Loucy (cell line): ENCODE data around the gene MTF2.

Experiments used
- H2AFZ ChIP-seq: fragments of 200-600 bp; sonication (generic); 2 replicates; pipeline ENCODE4 v1.6.0; 2016; ENCODE audit warnings: antibody characterized with exemption, mild to moderate bottlenecking, low read length, moderate library complexity
- H3F3A ChIP-seq: fragments of 200-600 bp; 2 replicates; pipeline ENCODE4 v1.6.0; 2016; ENCODE audit warnings: antibody characterized with exemption, low read depth, mild to moderate bottlenecking
- H3K27me3 ChIP-seq: fragments of 200-600 bp; sonication (generic); 2 replicates; pipeline ENCODE4 v1.6.1; 2014; ENCODE audit warnings: low read length, mild to moderate bottlenecking; ENCODE audit not compliant: insufficient read depth, poor library complexity, severe bottlenecking
- H3K36me3 ChIP-seq: fragments of 200-600 bp; sonication (generic); 2 replicates; pipeline ENCODE4 v1.6.1; 2016; ENCODE audit warnings: low read length; ENCODE audit not compliant: insufficient read depth
- H3K4me1 ChIP-seq: fragments of 200-600 bp; sonication (generic); 2 replicates; pipeline ENCODE4 v1.5.1; 2014; ENCODE audit warnings: low read length, mild to moderate bottlenecking; ENCODE audit not compliant: insufficient read depth, poor library complexity, severe bottlenecking
- H3K4me2 ChIP-seq: fragments of 200-600 bp; sonication (generic); 2 replicates; pipeline ENCODE4 v1.6.0; 2014; ENCODE audit warnings: antibody characterized with exemption, low read length, low read depth, mild to moderate bottlenecking; ENCODE audit not compliant: poor library complexity, severe bottlenecking
- H3K4me3 ChIP-seq: fragments of 200-600 bp; sonication (generic); 2 replicates; pipeline ENCODE4 v1.5.1; 2014; ENCODE audit warnings: low read length, mild to moderate bottlenecking, mixed read lengths; ENCODE audit not compliant: poor library complexity, severe bottlenecking
- H3K79me2 ChIP-seq: fragments of 200-600 bp; sonication (generic); 2 replicates; pipeline ENCODE4 v1.6.1; 2014; ENCODE audit warnings: low read length; ENCODE audit not compliant: insufficient read depth
- H3K9ac ChIP-seq: fragments of 200-600 bp; sonication (generic); 2 replicates; pipeline ENCODE4 v1.6.0; 2014; ENCODE audit warnings: mild to moderate bottlenecking, low read depth, low read length, moderate library complexity; ENCODE audit not compliant: poor library complexity, severe bottlenecking
- H3K9me2 ChIP-seq: fragments of 200-600 bp; sonication (generic); replicated peaks from 2 replicates; pipeline ENCODE4 v1.6.1; 2016; ENCODE audit warnings: low read depth, low read length, mixed read lengths
- H3K9me3 ChIP-seq: fragments of 200-600 bp; sonication (generic); 2 replicates; pipeline ENCODE4 v1.6.1; 2014; ENCODE audit warnings: mild to moderate bottlenecking, antibody characterized with exemption, low read length, low read depth; ENCODE audit not compliant: insufficient read depth
- H4K20me1 ChIP-seq: fragments of 200-600 bp; sonication (generic); 2 replicates; pipeline ENCODE4 v1.6.0; 2014; ENCODE audit warnings: antibody characterized with exemption, low read length, mild to moderate bottlenecking; ENCODE audit not compliant: insufficient read depth, poor library complexity, severe bottlenecking
- EZH2phosphoT487 ChIP-seq: fragments of 200-600 bp; IDR thresholded peaks from 2 replicates; pipeline ENCODE4 v1.6.1; 2018; ENCODE audit warnings: antibody characterized with exemption, mild to moderate bottlenecking, moderate library complexity, borderline replicate concordance
- TF ChIP-seq, protein P1 (sequence below): fragments of 200-600 bp; sonication (generic); conservative IDR thresholded peaks from 2 replicates; pipeline ENCODE4 v1.5.1; 2014; ENCODE audit warnings: mild to moderate bottlenecking, antibody characterized with exemption, low read length

The MTF2 gene

DNA sequence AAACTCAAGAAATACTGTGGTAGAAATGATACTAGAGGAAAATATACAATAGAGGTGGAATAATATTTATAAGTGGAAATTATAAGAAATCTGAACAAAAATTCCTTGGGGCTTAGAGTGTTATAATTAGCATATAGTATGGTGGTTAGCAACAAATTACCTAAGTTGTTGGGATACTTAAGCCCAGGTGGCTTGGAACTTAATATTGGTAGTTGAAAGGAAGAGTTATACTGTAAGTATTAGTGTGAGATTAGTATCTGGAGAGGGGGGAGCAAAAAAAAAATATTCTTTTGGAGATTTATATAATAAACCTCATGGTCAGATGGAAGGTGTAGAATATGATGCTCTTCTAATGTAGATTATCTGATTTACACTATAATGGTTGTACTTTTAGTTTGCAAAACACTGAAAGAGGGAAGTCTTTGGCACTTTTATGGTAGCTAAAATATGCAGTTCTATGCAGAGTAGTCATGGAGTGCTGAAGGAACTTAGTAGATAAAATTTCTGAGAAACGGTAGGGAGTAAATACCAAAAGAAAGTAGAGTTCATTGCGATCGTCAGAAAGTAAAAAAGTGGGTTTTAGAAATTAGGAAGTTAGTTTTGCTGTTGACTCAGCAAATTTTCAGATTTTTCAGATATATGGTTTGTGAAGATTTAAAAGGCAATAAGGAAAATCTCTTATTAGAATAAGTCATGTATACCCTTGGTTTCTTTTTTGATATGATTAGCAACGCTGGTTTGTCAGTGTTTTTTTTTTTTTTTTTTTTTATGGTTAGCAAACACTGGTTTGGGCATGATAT, 45.7 kb downstream of the MTF2 start:
- Histone ChIP-seq H3F3A (no peaks in the 10 kb centered on the region), H3K4me2 (no peak overlapping the region), H3K36me3 (peaks cover 85% of the 10 kb centered on the region), H3K9me2 (no peaks in the 10 kb centered on the region), H3K4me1 (no peaks in the 10 kb centered on the region), H3K9ac (no peak overlapping the region), H3K27me3 (no peaks in the 10 kb centered on the region), H3K4me3 (no peak overlapping the region), H2AFZ (no peak overlapping the region), H3K9me3 (no peaks in the 10 kb centered on the region), H3K79me2 (peaks cover 10% of the 10 kb centered on the region), H4K20me1 (peaks cover 45% of the 10 kb centered on the region)
- no peak for TF ChIP-seq EZH2phosphoT487
- TF ChIP-seq, protein P1, sequence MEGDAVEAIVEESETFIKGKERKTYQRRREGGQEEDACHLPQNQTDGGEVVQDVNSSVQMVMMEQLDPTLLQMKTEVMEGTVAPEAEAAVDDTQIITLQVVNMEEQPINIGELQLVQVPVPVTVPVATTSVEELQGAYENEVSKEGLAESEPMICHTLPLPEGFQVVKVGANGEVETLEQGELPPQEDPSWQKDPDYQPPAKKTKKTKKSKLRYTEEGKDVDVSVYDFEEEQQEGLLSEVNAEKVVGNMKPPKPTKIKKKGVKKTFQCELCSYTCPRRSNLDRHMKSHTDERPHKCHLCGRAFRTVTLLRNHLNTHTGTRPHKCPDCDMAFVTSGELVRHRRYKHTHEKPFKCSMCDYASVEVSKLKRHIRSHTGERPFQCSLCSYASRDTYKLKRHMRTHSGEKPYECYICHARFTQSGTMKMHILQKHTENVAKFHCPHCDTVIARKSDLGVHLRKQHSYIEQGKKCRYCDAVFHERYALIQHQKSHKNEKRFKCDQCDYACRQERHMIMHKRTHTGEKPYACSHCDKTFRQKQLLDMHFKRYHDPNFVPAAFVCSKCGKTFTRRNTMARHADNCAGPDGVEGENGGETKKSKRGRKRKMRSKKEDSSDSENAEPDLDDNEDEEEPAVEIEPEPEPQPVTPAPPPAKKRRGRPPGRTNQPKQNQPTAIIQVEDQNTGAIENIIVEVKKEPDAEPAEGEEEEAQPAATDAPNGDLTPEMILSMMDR = no peak

DNA sequence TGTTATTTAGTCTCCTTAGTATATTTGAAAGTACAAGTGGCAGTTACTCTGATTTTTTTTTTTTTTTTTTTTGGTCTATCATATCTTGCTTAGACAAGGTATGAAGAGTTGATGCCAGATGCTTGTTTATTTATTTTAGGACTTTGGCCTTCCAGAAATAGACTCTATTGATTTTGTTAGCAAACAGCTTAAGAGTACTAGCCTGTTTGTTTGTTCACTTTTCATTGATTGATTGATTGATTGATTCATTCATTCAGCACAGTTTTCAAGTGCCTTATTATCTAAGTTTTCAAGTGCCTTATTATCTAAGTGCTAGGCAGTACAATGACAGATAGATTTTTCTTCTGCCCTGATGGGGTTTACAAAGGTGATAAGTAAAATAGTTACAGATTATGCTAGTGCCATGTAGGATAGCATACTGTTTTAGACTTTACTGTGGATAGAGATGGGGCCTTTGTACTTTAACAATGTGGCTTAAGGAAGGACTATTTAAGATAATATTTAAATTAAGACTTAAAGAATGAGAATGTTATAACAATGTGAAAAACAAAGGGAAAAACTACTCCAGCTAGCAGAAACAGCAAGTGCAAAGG, 50.5 kb downstream of the MTF2 start:
- Histone ChIP-seq H3K9me3 (no peaks in the 10 kb centered on the region), H3K9me2 (no peaks in the 10 kb centered on the region), H3K4me2 (no peak overlapping the region), H3K4me3 (no peak overlapping the region), H3K4me1 (no peaks in the 10 kb centered on the region), H3K27me3 (no peaks in the 10 kb centered on the region), H3K79me2 (0 out of 2 replicates have a peak, but pooled peaks cover 12% of the 10 kb centered on the region), H4K20me1 (peaks cover 29% of the 10 kb centered on the region), H3F3A (no peaks in the 10 kb centered on the region), H2AFZ (no peak overlapping the region), H3K36me3 (peaks cover 95% of the 10 kb centered on the region), H3K9ac (no peak overlapping the region)
- TF ChIP-seq, protein P1 = no peak
- TF ChIP-seq EZH2phosphoT487 = no peak

- H3K36me3 ChIP-seq = peaks cover 97% of the 10 kb centered on the region
- no peaks in the 10 kb centered on the region for H3K27me3 ChIP-seq
- no peak overlapping the region for H3K9ac ChIP-seq
- H3K9me3 ChIP-seq = no peaks in the 10 kb centered on the region
- H3K4me2 ChIP-seq = no peak overlapping the region
- no peaks in the 10 kb centered on the region for H3F3A ChIP-seq
- no peak overlapping the region for H2AFZ ChIP-seq
- H3K9me2 ChIP-seq = no peaks in the 10 kb centered on the region
- 0 out of 2 replicates have a peak, but pooled peaks cover 5% of the 10 kb centered on the region for H3K79me2 ChIP-seq
- H4K20me1 ChIP-seq = peaks cover 11% of the 10 kb centered on the region
- TF ChIP-seq EZH2phosphoT487 = no peak
- TF ChIP-seq, protein P1 = no peak
- H3K4me3 ChIP-seq = no peak overlapping the region
- H3K4me1 ChIP-seq = no peaks in the 10 kb centered on the region
Observed at GRCh38 chr1:93132638-93133037, 53.6 kb downstream of the MTF2 start.
